Activated naive CD4-positive, alpha-beta T cell (primary cell): ENCODE data around the gene C17orf100.
A peak's percentile ranks its signal among the peaks of the same experiment; 100 is the strongest.
"Not testable (repeated sequence)": the region's sequence is repeated elsewhere in the genome, so short reads cannot be mapped to it uniquely, and the experiment has no call there.

Experiments
- DNase-seq, 4 experiments: peaks; one replicate each; lab custom pipeline; 2025; lab: John Stamatoyannopoulos, UW

The C17orf100 gene

DNA sequence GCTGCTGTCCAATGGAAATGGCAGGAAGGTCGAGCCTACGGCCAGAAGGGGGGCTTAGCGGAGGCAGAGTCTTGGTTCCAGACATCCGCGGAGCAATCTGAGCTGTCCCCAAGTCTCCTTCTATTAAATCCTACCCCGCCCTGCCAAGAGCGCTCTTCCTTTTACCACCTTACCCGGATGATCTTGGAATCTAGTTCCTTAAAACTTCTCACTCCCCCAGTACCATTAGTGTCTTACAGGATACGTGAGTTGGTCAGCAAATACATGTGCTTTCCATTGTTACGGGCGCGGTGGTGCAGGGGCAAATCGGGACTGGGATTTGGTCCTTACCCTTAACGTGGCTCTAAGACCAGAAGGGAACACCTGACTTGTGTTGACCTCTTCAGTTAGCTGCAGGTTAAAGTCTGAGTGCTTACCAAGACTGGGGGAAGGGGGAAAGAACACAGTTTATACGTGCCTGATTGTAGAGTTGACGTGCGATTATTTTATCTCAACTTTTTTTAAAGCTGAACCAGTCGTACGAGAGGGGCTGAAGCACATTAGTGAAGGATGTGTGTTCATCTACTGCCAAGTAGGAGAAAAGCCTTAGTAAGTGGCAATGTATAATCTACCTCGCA lies 10.2 kb upstream of the C17orf100 start:
- no peak for DNase-seq

DNA sequence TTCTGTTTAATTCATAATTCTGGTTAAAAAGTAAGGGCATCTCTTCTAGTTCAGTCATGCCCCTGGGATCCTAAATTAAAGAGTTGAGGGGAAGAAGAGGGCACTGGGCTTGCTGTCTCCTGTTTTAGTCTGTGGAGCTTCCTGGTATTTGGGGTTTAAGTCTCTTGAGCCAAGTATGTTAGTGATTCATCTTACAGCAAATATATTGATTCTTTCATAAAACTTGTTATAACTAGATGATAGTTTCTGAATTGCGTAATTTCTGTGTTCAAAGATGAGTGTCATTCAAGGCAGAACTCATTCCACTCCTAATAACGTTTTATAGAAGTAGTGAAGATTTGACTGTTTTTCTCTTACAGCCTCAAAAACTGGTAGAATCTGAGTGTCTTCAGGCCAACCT lies 9.0 kb upstream of the C17orf100 start:
- DNase-seq: no peak

- DNase-seq: no peak
Measured at GRCh38 chr17:6643451-6644125, 8.0 kb upstream of the C17orf100 start.

DNA sequence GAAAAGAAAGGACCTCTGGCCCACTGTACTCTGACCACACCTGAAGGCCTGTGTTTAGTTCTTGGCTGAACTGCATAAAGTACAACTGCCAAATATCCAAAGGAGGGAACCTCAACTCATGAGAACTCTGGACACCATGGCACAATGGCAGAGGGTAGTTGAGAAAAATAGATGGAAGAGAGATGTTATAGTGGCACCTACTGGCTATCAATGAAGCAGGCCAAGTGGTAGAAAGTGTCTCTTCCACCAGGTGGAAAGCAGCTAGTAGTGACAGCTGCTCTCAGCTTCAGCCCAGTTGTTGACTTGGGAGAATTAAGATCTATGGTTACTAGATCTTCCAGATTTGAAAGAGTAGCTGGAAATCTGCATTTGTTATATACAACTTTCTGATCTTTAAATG lies 3.4 kb upstream of the C17orf100 start:
- no peak for DNase-seq

- peak in 1 of 4 experiments; percentile 16 for DNase-seq
Measured at GRCh38 chr17:6651919-6652452, 424 bp downstream of the C17orf100 start.

- no peak for DNase-seq
Measured at GRCh38 chr17:6654841-6655731, 3.5 kb downstream of the C17orf100 start.

DNA sequence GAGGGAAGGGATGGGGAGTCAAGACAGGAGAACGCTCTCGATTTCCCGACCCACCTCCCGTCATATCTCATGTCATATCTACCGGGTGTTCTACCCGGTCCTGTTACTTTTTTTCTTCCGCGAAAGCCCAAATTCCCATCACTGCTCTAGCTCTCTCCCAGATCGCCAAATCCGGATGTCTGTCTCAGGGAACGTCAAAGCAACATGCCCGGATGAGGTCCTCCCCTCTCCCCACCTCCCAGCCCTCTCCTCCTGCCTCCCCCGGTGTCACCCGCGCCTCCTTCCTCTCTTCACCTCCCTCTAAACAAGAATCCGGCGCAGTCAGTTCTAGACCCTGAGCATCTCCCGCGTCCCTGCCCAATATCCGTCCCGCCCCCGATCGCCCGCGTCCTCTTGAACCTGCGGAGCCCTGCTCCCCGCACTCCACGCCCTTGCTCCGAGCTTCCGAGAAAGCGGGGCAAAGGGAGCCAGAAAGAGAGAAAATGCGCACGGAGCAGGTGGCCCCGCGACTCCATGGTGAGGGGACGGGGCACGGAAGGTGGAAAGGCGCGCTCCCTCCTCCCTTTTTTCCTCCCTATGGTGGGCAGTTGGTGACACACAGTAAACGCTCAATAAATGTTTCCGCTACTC lies 4.3 kb downstream of the C17orf100 start:
- DNase-seq: not testable (repeated sequence)

- peak in 3 of 4 experiments; percentile 28 to 61 (median 29) for DNase-seq
Measured at GRCh38 chr17:6656797-6657632, 5.5 kb downstream of the C17orf100 start.

DNA sequence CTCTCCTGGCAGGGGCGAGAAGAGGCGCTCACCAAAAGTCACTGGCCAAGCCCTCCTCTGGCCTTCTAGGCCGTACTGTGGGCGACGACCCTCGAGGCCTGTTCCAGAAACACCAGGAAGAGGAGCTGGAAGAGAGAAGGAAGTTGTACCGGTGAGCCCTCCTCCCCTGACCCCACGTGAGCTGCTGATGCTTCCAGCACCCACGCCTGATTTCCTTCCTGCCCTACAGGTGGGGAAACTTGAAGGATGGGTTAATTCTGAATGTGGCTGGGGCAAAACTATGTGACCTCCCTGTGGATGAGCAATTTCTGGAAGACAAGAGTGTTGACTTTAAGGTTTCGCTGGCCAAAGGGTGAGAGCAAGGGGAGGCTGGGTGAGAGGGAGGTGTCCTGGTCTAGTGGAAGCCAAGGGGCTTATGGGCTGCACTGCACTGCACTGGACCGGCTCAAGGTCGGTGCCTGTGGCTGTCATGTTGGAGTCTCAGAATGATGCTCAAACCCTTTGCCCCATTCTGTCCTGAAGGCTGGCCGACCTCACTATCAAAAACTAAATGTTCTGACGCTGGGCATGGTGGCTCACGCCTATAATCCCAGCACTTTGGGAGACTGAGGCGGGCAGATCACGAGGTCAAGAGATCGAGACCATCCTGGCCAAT lies 6.2 kb downstream of the C17orf100 start:
- DNase-seq: no peak

GRCh38 chr17:6658411-6658810 lies 6.8 kb downstream of the C17orf100 start:
- DNase-seq: not testable (repeated sequence)

DNA sequence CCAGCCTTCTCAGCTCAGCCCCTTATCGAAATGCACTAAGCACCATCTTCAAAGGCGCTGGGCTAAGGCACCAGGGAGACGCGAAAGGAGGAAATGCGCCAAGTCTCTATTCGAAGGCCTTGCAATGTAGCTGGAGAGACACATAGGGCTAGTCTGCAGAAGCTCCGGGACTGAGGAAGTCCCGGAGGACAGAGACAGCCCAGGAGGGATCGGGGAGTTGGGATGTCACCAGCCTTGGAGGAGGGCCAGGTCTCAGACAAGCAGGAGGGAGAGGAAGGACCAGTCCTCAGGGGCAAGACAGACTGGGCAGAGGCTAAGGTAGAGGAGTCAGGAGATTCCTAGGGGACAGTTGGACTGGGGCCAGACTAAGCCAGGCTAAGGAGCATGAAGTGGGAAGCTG lies 8.5 kb downstream of the C17orf100 start:
- DNase-seq: no peak

- no peak for DNase-seq
Measured at GRCh38 chr17:6660805-6661463, 9.4 kb downstream of the C17orf100 start.

GRCh38 chr17:6661464-6661848 lies 9.9 kb downstream of the C17orf100 start:
- DNase-seq: no peak

DNA sequence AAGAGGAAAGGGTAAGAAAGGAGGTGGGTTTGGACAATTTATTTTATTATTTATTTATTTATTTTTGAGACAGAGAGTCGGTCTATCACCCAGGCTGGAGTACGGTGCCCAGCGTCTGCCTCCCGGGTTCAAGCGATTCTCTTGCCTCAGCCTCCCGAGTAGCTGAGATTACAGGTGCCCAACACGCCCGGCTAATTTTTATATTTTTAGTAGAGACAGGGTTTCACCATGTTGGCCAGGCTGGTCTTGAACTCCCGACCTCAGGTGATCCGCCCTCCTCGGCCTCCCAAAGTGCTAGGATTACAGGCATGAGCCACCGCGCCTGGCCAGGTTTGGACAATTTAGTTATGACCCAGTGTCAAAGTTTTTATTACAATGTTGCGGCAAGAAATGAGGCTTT lies 11.6 kb downstream of the C17orf100 start:
- not testable (repeated sequence) for DNase-seq

DNA sequence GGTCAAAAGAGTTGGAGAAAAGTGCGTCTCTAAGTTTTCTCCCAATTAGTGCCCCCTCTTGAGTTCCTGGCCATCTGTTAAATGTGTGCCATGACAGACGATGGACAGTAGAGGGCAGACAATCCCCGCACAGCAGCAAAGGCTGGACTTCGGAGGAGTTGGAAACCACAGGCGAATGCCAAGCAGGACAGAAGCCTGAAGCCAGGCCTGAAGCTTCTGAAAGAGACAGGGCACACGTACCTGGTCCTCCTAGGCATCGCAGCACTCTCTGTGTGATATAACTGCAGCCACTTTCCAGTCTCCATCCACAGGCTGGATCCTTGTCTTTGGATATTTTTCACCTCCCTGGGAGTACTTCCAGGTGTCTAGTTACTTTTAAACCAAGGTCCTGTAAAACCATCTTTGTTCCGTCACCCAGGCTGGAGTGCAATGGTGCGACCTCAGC lies 14.5 kb downstream of the C17orf100 start:
- DNase-seq: peak in 1 of 4 experiments; percentile 12

DNA sequence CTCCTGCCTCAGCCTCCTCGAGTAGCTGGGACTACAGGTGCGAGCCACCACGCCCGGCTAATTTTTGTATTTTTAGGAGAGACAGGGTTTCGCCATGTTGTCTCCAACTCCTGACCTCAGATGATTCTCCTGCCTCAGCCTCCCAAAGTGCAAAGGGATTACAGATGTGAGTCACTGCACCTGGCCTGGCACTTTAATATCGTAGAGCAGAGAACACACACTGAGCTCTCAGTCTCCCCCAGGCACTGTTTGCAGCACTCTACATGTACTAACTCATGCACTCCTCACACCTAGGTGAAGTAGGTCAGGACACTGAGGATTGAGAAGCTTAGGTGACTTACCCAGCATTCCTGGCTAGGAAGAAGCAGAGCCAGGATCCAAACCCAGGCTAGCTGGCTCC lies 15.0 kb downstream of the C17orf100 start:
- no peak for DNase-seq

GRCh38 chr17:6667516-6667915 lies 16.0 kb downstream of the C17orf100 start:
- DNase-seq: no peak

DNA sequence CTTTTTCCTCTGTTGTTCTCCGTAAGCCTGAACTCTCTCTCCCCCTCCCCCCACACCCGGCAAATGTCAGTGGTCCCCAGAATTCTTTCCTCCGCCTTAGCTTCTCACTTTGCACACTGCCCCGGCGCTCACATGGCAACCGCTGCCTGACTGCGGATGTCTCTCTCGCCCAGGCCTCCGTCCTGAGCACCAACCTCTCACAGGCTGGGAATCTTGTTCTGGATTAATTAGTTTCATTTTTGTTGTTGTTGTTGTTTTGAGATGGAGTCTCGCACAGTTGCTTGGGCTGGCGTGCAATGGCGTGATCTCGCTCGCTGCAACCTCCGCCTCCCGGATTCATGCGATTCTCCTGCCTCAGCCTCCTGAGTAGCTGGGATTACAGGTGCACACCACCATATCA lies 16.7 kb downstream of the C17orf100 start:
- DNase-seq: no peak

GRCh38 chr17:6668727-6669425 lies 17.3 kb downstream of the C17orf100 start:
- no peak for DNase-seq
